IMR-90 (cell line): ENCODE measurements around the gene ZFAND6.

ENCODE experiments used
- BHLHE40 ChIP-seq: fragments of 150-350 bp; IDR thresholded peaks from 2 replicates; pipeline ENCODE4 v1.6.1; 2016; ENCODE audit warnings: mild to moderate bottlenecking, low read depth, low read length
- CEBPB ChIP-seq: IDR thresholded peaks from 2 replicates; pipeline ENCODE4 v1.6.1; 2012; ENCODE audit warnings: low read depth, low read length, improper control_type of control experiment
- CHD1 ChIP-seq: IDR thresholded peaks from 2 replicates; pipeline ENCODE4 v1.6.1; 2012; ENCODE audit warnings: low read depth, low read length, improper control_type of control experiment
- CTCF ChIP-seq: conservative IDR thresholded peaks from 2 replicates; pipeline ENCODE4 v1.5.1; 2012; ENCODE audit warnings: mild to moderate bottlenecking, low read depth, low read length, improper control_type of control experiment
- ELK1 ChIP-seq: fragments of 150-350 bp; IDR thresholded peaks from 2 replicates; pipeline ENCODE4 v1.6.1; 2016; ENCODE audit warnings: low read depth, mild to moderate bottlenecking, low read length, moderate library complexity, borderline replicate concordance
- MAZ ChIP-seq: IDR thresholded peaks from 2 replicates; pipeline ENCODE4 v1.6.1; 2012; ENCODE audit warnings: low read depth, mild to moderate bottlenecking, low read length, improper control_type of control experiment, moderate library complexity, borderline replicate concordance
- MXI1 ChIP-seq: IDR thresholded peaks from 2 replicates; pipeline ENCODE4 v1.6.1; 2012; ENCODE audit warnings: low read depth, mild to moderate bottlenecking, low read length, moderate library complexity, borderline replicate concordance
- NFE2L2 ChIP-seq: fragments of 150-350 bp; IDR thresholded peaks from 2 replicates; pipeline ENCODE4 v1.6.1; 2016; ENCODE audit warnings: low read depth, mild to moderate bottlenecking, low read length
- POLR2A ChIP-seq: IDR thresholded peaks from 2 replicates; pipeline ENCODE4 v1.6.1; 2012; ENCODE audit warnings: mild to moderate bottlenecking, low read depth, low read length
- RAD21 ChIP-seq: IDR thresholded peaks from 2 replicates; pipeline ENCODE4 v1.6.1; 2012; ENCODE audit warnings: low read length, improper control_type of control experiment
- RCOR1 ChIP-seq: IDR thresholded peaks from 2 replicates; pipeline ENCODE4 v1.6.1; 2012; ENCODE audit warnings: mild to moderate bottlenecking, low read length, improper control_type of control experiment; ENCODE audit not compliant: insufficient replicate concordance
- RFX5 ChIP-seq: IDR thresholded peaks from 2 replicates; pipeline ENCODE4 v1.8.0; 2012; ENCODE audit warnings: low read depth, mild to moderate bottlenecking, low read length, moderate library complexity
- SMC3 ChIP-seq: fragments of 150-350 bp; IDR thresholded peaks from 2 replicates; pipeline ENCODE4 v1.6.1; 2016; ENCODE audit warnings: low read depth, mild to moderate bottlenecking, antibody characterized with exemption, low read length, moderate library complexity
- USF2 ChIP-seq: fragments of 150-350 bp; IDR thresholded peaks from 2 replicates; pipeline ENCODE4 v1.6.1; 2017; ENCODE audit warnings: mild to moderate bottlenecking, antibody characterized with exemption, low read length, low read depth

- TF ChIP-seq POLR2A (no peak), CTCF (no peak), CEBPB (no peak), SMC3 (no peak), RAD21 (no peak), MXI1 (no peak), USF2 (no peak), MAZ (no peak), RCOR1 (no peak), RFX5 (no peak), NFE2L2 (no peak), BHLHE40 (no peak), CHD1 (no peak), ELK1 (no peak)
These were observed 38.9 kb downstream of the ZFAND6 start for GRCh38 chr15:80098341-80098740.
